Stimulated activated naive CD8-positive, alpha-beta T cell treated with anti-CD3 and anti-CD28 coated beads, Interleukin-15, Interleukin-2, amounts not matched to agents 100 ng/mL and 50 ng/mL, for 24 hours (primary cell): ENCODE results near the gene PLAU.
A peak's percentile ranks its signal among the peaks of the same experiment; 100 is the strongest.

Source experiments
- H3K27ac Mint-ChIP-seq: one replicate; pipeline ENCODE4 v1.8.0; 2021; ENCODE audit warnings: mild to moderate bottlenecking, mixed read lengths
- H3K27me3 Mint-ChIP-seq: one replicate; pipeline ENCODE4 v1.8.0; 2021; ENCODE audit warnings: mixed read lengths
- H3K36me3 Mint-ChIP-seq: one replicate; pipeline ENCODE4 v1.8.0; 2021; ENCODE audit warnings: low read depth, mixed read lengths
- H3K4me1 Mint-ChIP-seq: one replicate; pipeline ENCODE4 v1.8.0; 2021; ENCODE audit warnings: low read depth, mixed read lengths
- H3K4me3 Mint-ChIP-seq: one replicate; pipeline ENCODE4 v1.8.0; 2021; ENCODE audit warnings: mild to moderate bottlenecking, mixed read lengths
- H3K9me3 Mint-ChIP-seq: one replicate; pipeline ENCODE4 v1.8.0; 2021; ENCODE audit warnings: mixed read lengths

The PLAU gene

GRCh38 chr10:73934074-73934473, 23.1 kb downstream of the PLAU start:
- Mint-ChIP-seq H3K27me3 (peaks cover 7% of the 10 kb centered on the region), H3K27ac (no peak overlapping the region), H3K4me3 (no peak overlapping the region), H3K4me1 (peaks cover 16% of the 10 kb centered on the region), H3K9me3 (no peaks in the 10 kb centered on the region), H3K36me3 (no peaks in the 10 kb centered on the region)

GRCh38 chr10:73935895-73936294, 25.0 kb downstream of the PLAU start:
- no peaks in the 10 kb centered on the region for H3K27me3 Mint-ChIP-seq
- H3K4me1 Mint-ChIP-seq = peaks cover 20% of the 10 kb centered on the region
- no peaks in the 10 kb centered on the region for H3K36me3 Mint-ChIP-seq
- H3K27ac Mint-ChIP-seq = no peak overlapping the region
- H3K9me3 Mint-ChIP-seq = no peaks in the 10 kb centered on the region
- H3K4me3 Mint-ChIP-seq = no peak overlapping the region

- Mint-ChIP-seq H3K36me3 (no peaks in the 10 kb centered on the region), H3K4me1 (peaks cover 14% of the 10 kb centered on the region), H3K27ac (no peak overlapping the region)
These were observed 26.6 kb downstream of the PLAU start for GRCh38 chr10:73937333-73938043.

GRCh38 chr10:73940634-73941221, 29.8 kb downstream of the PLAU start:
- Mint-ChIP-seq H3K27ac (peak overlapping the region; percentile 2), H3K9me3 (no peaks in the 10 kb centered on the region), H3K4me3 (no peak overlapping the region), H3K36me3 (no peaks in the 10 kb centered on the region), H3K4me1 (peaks cover 8% of the 10 kb centered on the region), H3K27me3 (no peaks in the 10 kb centered on the region)

More at GRCh38 chr10:73937333-73938043, 26.6 kb downstream of the PLAU start:
- Mint-ChIP-seq H3K27me3 (no peaks in the 10 kb centered on the region), H3K9me3 (no peaks in the 10 kb centered on the region), H3K4me3 (no peak overlapping the region)

GRCh38 chr10:73941300-73941699, 30.4 kb downstream of the PLAU start:
- Mint-ChIP-seq H3K4me3 (no peak overlapping the region), H3K4me1 (peaks cover 8% of the 10 kb centered on the region), H3K27me3 (no peaks in the 10 kb centered on the region), H3K36me3 (no peaks in the 10 kb centered on the region), H3K27ac (no peak overlapping the region), H3K9me3 (no peaks in the 10 kb centered on the region)

- no peak overlapping the region for H3K27ac Mint-ChIP-seq
These were observed 33.6 kb downstream of the PLAU start for GRCh38 chr10:73944356-73945100.

GRCh38 chr10:73946253-73947145, 35.6 kb downstream of the PLAU start:
- Mint-ChIP-seq H3K27me3 (no peaks in the 10 kb centered on the region), H3K4me1 (no peaks in the 10 kb centered on the region), H3K9me3 (no peaks in the 10 kb centered on the region), H3K36me3 (no peaks in the 10 kb centered on the region), H3K4me3 (no peak overlapping the region), H3K27ac (no peak overlapping the region)

More at GRCh38 chr10:73944356-73945100, 33.6 kb downstream of the PLAU start:
- Mint-ChIP-seq H3K27me3 (no peaks in the 10 kb centered on the region), H3K36me3 (no peaks in the 10 kb centered on the region), H3K4me1 (peaks cover 8% of the 10 kb centered on the region), H3K4me3 (no peak overlapping the region), H3K9me3 (no peaks in the 10 kb centered on the region)

GRCh38 chr10:73948947-73949633, 38.2 kb downstream of the PLAU start:
- Mint-ChIP-seq H3K4me1 (peaks cover 8% of the 10 kb centered on the region), H3K4me3 (no peak overlapping the region), H3K27me3 (no peaks in the 10 kb centered on the region), H3K36me3 (no peaks in the 10 kb centered on the region), H3K27ac (no peak overlapping the region), H3K9me3 (no peaks in the 10 kb centered on the region)

GRCh38 chr10:73950155-73950948, 39.4 kb downstream of the PLAU start:
- H3K9me3 Mint-ChIP-seq = no peaks in the 10 kb centered on the region

GRCh38 chr10:73953665-73954064, 42.7 kb downstream of the PLAU start:
- Mint-ChIP-seq H3K4me1 (peaks cover 41% of the 10 kb centered on the region), H3K9me3 (no peaks in the 10 kb centered on the region), H3K36me3 (no peaks in the 10 kb centered on the region), H3K4me3 (no peak overlapping the region), H3K27ac (no peak overlapping the region), H3K27me3 (no peaks in the 10 kb centered on the region)

More at GRCh38 chr10:73950155-73950948, 39.4 kb downstream of the PLAU start:
- Mint-ChIP-seq H3K27ac (no peak overlapping the region), H3K4me3 (no peak overlapping the region), H3K36me3 (no peaks in the 10 kb centered on the region), H3K27me3 (no peaks in the 10 kb centered on the region), H3K4me1 (peaks cover 13% of the 10 kb centered on the region)

- H3K36me3 Mint-ChIP-seq = no peaks in the 10 kb centered on the region
- H3K27ac Mint-ChIP-seq = no peak overlapping the region
- no peaks in the 10 kb centered on the region for H3K9me3 Mint-ChIP-seq
- peaks cover 49% of the 10 kb centered on the region for H3K4me1 Mint-ChIP-seq
- no peaks in the 10 kb centered on the region for H3K27me3 Mint-ChIP-seq
- H3K4me3 Mint-ChIP-seq = no peak overlapping the region
These were observed 43.8 kb downstream of the PLAU start for GRCh38 chr10:73954737-73955136.

- Mint-ChIP-seq H3K4me3 (no peak overlapping the region), H3K36me3 (no peaks in the 10 kb centered on the region), H3K9me3 (no peaks in the 10 kb centered on the region), H3K27me3 (no peaks in the 10 kb centered on the region), H3K4me1 (peaks cover 52% of the 10 kb centered on the region), H3K27ac (no peak overlapping the region)
These were observed 44.8 kb downstream of the PLAU start for GRCh38 chr10:73955719-73956118.

GRCh38 chr10:73956476-73957359, 45.8 kb downstream of the PLAU start:
- peaks cover 56% of the 10 kb centered on the region for H3K4me1 Mint-ChIP-seq
- H3K27ac Mint-ChIP-seq = peak overlapping the region; percentile 85
- H3K27me3 Mint-ChIP-seq = no peaks in the 10 kb centered on the region
- H3K9me3 Mint-ChIP-seq = no peaks in the 10 kb centered on the region
- no peaks in the 10 kb centered on the region for H3K36me3 Mint-ChIP-seq
- H3K4me3 Mint-ChIP-seq = peak overlapping the region; percentile 59
